ENCODE measurements around the gene PROM2.
A peak's percentile ranks its signal among the peaks of the same experiment; 100 is the strongest.

Gene PROM2

DNA sequence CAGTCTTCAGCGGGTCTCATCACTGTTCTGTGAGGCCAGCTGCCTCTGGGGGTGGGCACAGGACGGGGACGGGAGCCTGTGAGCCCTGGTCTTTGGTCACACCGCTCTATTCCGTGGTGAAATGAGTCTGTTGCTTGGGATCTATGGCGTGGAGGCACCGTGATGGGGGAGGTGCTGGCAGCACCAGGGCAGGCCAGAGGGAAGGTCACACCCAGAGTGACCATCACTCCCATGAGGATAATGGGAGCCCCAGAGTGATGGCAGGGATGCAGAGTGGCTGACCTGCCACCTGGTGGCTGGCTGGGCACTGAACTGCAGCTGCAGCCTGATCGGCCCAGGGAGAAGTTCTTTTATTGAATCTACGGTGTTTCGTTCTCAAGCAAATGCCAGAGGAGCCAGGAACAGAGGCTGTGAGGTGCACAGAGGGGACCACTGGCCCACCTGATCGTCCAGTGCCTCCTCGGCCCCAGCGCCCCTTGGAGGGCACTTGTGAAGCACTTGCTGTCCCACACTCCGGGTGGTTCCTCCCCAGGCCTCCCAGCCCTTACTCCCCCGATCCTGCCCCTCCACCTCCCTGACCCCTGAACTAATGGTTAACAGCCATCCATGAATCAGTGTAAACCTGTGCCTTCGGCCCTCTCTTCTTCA lies 40.8 kb downstream of the PROM2 start:
- Histone ChIP-seq H3K4me1 (ENCODE audit: control insufficient read depth in 1 of 2, insufficient read depth in 2 of 2, low read length in 2 of 2) (peaks cover 6 to 14% of the 10 kb centered on the region in 2 experiments), H3K9me3 (ENCODE audit: insufficient read depth, low read depth, low read length) (no peaks in the 10 kb centered on the region), H2AK5ac (ENCODE audit: low read length) (no peak overlapping the region), H3K79me2 (ENCODE audit: control insufficient read depth, insufficient read depth, low read length, poor library complexity) (no peaks in the 10 kb centered on the region), H4K91ac (ENCODE audit: low read depth, low read length) (no peak overlapping the region), H3K14ac (ENCODE audit: low read length) (no peak overlapping the region), H4K8ac (ENCODE audit: low read depth, low read length) (no peak overlapping the region), H3K27ac (ENCODE audit: low read depth, low read length) (no peak overlapping the region), H3K18ac (ENCODE audit: low read length) (no peak overlapping the region), H3K4ac (ENCODE audit: low read depth, low read length) (no peak overlapping the region), H2BK5ac (ENCODE audit: low read depth, low read length, poor library complexity) (no peak overlapping the region), H4K12ac (ENCODE audit: low read depth, low read length) (no peak overlapping the region), H3K79me1 (ENCODE audit: low read length) (no peaks in the 10 kb centered on the region), H2AFZ (ENCODE audit: insufficient read depth, low read length, poor library complexity) (no peak overlapping the region), H3K4me2 (ENCODE audit: low read length) (no peak overlapping the region), H3K36me3 (ENCODE audit: control insufficient read depth in 1 of 2, insufficient read depth in 2 of 2, low read length in 2 of 2) (no peaks in the 10 kb centered on the region), H3K23ac (ENCODE audit: low read length) (no peak overlapping the region), H3K27me3 (ENCODE audit: insufficient read depth, low read length) (no peaks in the 10 kb centered on the region), H2BK120ac (ENCODE audit: insufficient read depth, low read length, poor library complexity) (no peak overlapping the region), H2BK12ac (ENCODE audit: low read length) (no peak overlapping the region), H3K4me3 (ENCODE audit: low read depth, low read length) (no peak overlapping the region), H3K9ac (ENCODE audit: low read length) (no peak overlapping the region)
- WGBS (ENCODE audit: extremely low coverage, insufficient coverage, insufficient read length) = no CpG with 5 or more reads among the region's 16 CpGs
- DNase-seq = peak; percentile 35 to 59

DNA sequence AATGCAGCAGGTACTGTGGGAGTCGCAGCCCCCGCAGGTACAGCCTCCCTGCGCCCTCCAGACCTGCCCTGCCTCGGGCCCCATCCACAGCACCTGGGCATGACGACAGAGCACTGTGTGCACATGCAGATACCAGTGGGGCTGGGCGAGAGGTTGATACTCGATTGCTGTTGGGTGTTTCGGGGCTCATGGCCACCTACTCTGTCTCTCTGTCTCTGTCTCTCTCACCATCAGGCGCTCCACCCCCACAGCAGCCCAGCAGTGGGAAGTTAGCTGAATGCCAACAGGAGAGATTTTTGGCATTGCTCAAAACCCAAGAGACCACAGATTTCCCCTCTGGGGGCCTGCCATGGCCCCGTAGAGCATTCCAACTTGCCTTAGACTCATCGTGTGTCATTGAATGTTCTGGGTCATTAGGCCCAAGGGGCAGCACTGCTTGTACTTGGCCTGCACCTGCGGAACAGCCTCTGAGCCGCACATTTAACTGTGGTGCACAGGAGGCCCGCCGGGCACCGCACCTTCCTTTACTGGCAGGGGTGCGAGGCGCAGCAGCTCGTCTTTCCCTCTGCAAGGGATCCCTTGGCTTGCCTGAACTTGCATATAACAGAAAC lies 41.7 kb downstream of the PROM2 start:
- H3K4me2 ChIP-seq (ENCODE audit: low read length) = no peak overlapping the region
- H3K4me3 ChIP-seq (ENCODE audit: low read depth, low read length) = no peak overlapping the region
- H2BK5ac ChIP-seq (ENCODE audit: low read depth, low read length, poor library complexity) = no peak overlapping the region
- no peak overlapping the region for H3K9ac ChIP-seq (ENCODE audit: low read length)
- no peak overlapping the region for H3K18ac ChIP-seq (ENCODE audit: low read length)
- no peaks in the 10 kb centered on the region for H3K27me3 ChIP-seq (ENCODE audit: insufficient read depth, low read length)
- H3K36me3 ChIP-seq (ENCODE audit: control insufficient read depth in 1 of 2, insufficient read depth in 2 of 2, low read length in 2 of 2) = no peaks in the 10 kb centered on the region
- H4K91ac ChIP-seq (ENCODE audit: low read depth, low read length) = no peak overlapping the region
- H2AFZ ChIP-seq (ENCODE audit: insufficient read depth, low read length, poor library complexity) = no peak overlapping the region
- H3K79me2 ChIP-seq (ENCODE audit: control insufficient read depth, insufficient read depth, low read length, poor library complexity) = no peaks in the 10 kb centered on the region
- H4K8ac ChIP-seq (ENCODE audit: low read depth, low read length) = no peak overlapping the region
- H3K9me3 ChIP-seq (ENCODE audit: insufficient read depth, low read depth, low read length) = no peaks in the 10 kb centered on the region
- no peak overlapping the region for H4K12ac ChIP-seq (ENCODE audit: low read depth, low read length)
- H3K79me1 ChIP-seq (ENCODE audit: low read length) = no peaks in the 10 kb centered on the region
- no peak for DNase-seq
- no peak overlapping the region for H2BK12ac ChIP-seq (ENCODE audit: low read length)
- no peak overlapping the region for H3K23ac ChIP-seq (ENCODE audit: low read length)
- WGBS (ENCODE audit: extremely low coverage, insufficient coverage, insufficient read length) = no CpG with 5 or more reads among the region's 19 CpGs
- no peak overlapping the region for H3K27ac ChIP-seq (ENCODE audit: low read depth, low read length)
- no peak overlapping the region for H3K14ac ChIP-seq (ENCODE audit: low read length)
- peaks cover 6 to 14% of the 10 kb centered on the region in 2 experiments for H3K4me1 ChIP-seq (ENCODE audit: control insufficient read depth in 1 of 2, insufficient read depth in 2 of 2, low read length in 2 of 2)
- no peak overlapping the region for H2AK5ac ChIP-seq (ENCODE audit: low read length)
- no peak overlapping the region for H2BK120ac ChIP-seq (ENCODE audit: insufficient read depth, low read length, poor library complexity)
- no peak overlapping the region for H3K4ac ChIP-seq (ENCODE audit: low read depth, low read length)

DNA sequence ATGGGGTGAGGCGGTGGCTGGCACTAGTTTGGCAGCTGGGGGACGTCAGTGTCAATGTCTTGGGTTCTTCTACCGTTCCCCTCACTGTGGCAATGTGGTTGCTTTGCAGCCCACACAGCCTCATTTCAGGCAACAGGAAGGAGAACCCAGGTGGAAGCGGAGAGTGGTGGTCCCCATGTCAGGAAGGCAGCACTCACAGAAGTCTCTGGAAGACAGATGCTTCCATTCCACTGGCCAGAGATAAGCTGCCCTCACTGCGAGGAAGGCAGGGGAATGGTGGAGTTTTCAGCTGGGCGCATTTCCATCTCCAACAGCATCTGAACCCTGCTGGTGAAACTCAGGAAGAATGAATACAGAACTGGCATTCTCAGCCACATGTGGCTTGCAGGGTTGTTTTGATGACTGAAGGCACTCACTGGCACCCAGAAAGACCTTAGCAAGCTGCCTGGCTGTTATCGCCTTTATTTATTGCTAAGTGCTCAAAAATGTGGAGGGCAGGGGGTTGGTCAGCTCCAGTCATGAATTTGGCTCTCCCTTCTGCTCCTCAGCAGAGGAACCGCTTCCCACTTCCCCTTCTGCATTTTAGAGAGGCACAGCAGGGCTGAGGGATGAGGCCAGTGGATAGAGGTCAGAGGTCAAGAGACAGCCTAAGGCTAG lies 42.3 kb downstream of the PROM2 start:
- no CpG with 5 or more reads among the region's 8 CpGs for WGBS (ENCODE audit: extremely low coverage, insufficient coverage, insufficient read length)
- Histone ChIP-seq H3K18ac (ENCODE audit: low read length) (no peak overlapping the region), H4K8ac (ENCODE audit: low read depth, low read length) (no peak overlapping the region), H3K27ac (ENCODE audit: low read depth, low read length) (no peak overlapping the region), H3K79me1 (ENCODE audit: low read length) (no peaks in the 10 kb centered on the region), H2BK120ac (ENCODE audit: insufficient read depth, low read length, poor library complexity) (no peak overlapping the region), H3K79me2 (ENCODE audit: control insufficient read depth, insufficient read depth, low read length, poor library complexity) (no peaks in the 10 kb centered on the region), H4K12ac (ENCODE audit: low read depth, low read length) (no peak overlapping the region), H3K9ac (ENCODE audit: low read length) (no peak overlapping the region), H3K4me1 (ENCODE audit: control insufficient read depth in 1 of 2, insufficient read depth in 2 of 2, low read length in 2 of 2) (peaks cover 6 to 14% of the 10 kb centered on the region in 2 experiments), H2AK5ac (ENCODE audit: low read length) (no peak overlapping the region), H2BK5ac (ENCODE audit: low read depth, low read length, poor library complexity) (no peak overlapping the region), H2AFZ (ENCODE audit: insufficient read depth, low read length, poor library complexity) (no peak overlapping the region), H3K4me3 (ENCODE audit: low read depth, low read length) (no peak overlapping the region), H3K4me2 (ENCODE audit: low read length) (no peak overlapping the region), H4K91ac (ENCODE audit: low read depth, low read length) (no peak overlapping the region), H3K23ac (ENCODE audit: low read length) (no peak overlapping the region), H3K27me3 (ENCODE audit: insufficient read depth, low read length) (no peaks in the 10 kb centered on the region), H3K9me3 (ENCODE audit: insufficient read depth, low read depth, low read length) (no peaks in the 10 kb centered on the region), H3K14ac (ENCODE audit: low read length) (no peak overlapping the region), H3K4ac (ENCODE audit: low read depth, low read length) (no peak overlapping the region), H3K36me3 (ENCODE audit: control insufficient read depth in 1 of 2, insufficient read depth in 2 of 2, low read length in 2 of 2) (no peaks in the 10 kb centered on the region), H2BK12ac (ENCODE audit: low read length) (no peak overlapping the region)
- no peak for DNase-seq

DNA sequence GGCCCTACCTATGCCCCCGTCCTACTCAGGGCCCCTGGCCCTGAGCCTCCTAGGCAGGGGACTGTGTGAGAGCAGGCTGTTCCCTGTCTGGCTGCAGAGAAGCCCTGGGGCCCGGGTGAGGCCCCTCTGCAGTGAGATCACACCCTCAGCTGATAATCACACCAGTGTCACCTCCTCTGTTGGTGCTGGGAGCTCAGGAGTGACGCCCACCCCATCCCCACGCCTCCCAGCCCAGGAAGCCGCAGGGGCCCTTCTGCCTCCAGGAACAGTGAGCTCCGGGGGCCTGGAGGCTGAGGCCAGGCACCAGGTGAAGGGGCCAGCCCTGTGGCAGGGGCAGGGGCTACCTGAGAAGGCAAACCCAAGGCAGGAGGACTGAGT lies 42.9 kb downstream of the PROM2 start:
- no peak overlapping the region for H2AFZ ChIP-seq (ENCODE audit: insufficient read depth, low read length, poor library complexity)
- H3K27me3 ChIP-seq (ENCODE audit: insufficient read depth, low read length) = no peaks in the 10 kb centered on the region
- no peaks in the 10 kb centered on the region for H3K36me3 ChIP-seq (ENCODE audit: control insufficient read depth in 1 of 2, insufficient read depth in 2 of 2, low read length in 2 of 2)
- H3K4me2 ChIP-seq (ENCODE audit: low read length) = no peak overlapping the region
- no peak overlapping the region for H4K8ac ChIP-seq (ENCODE audit: low read depth, low read length)
- no peak overlapping the region for H2BK5ac ChIP-seq (ENCODE audit: low read depth, low read length, poor library complexity)
- H3K23ac ChIP-seq (ENCODE audit: low read length) = no peak overlapping the region
- WGBS (ENCODE audit: extremely low coverage, insufficient coverage, insufficient read length) = no CpG with 5 or more reads among the region's 6 CpGs
- no peak overlapping the region for H4K12ac ChIP-seq (ENCODE audit: low read depth, low read length)
- no peak overlapping the region for H2AK5ac ChIP-seq (ENCODE audit: low read length)
- no peak overlapping the region for H2BK120ac ChIP-seq (ENCODE audit: insufficient read depth, low read length, poor library complexity)
- no peak overlapping the region for H3K9ac ChIP-seq (ENCODE audit: low read length)
- H3K79me2 ChIP-seq (ENCODE audit: control insufficient read depth, insufficient read depth, low read length, poor library complexity) = no peaks in the 10 kb centered on the region
- no peak overlapping the region for H4K91ac ChIP-seq (ENCODE audit: low read depth, low read length)
- H3K27ac ChIP-seq (ENCODE audit: low read depth, low read length) = no peak overlapping the region
- peaks cover 6 to 14% of the 10 kb centered on the region in 2 experiments for H3K4me1 ChIP-seq (ENCODE audit: control insufficient read depth in 1 of 2, insufficient read depth in 2 of 2, low read length in 2 of 2)
- no peak overlapping the region for H3K18ac ChIP-seq (ENCODE audit: low read length)
- no peak overlapping the region for H3K4me3 ChIP-seq (ENCODE audit: low read depth, low read length)
- H3K14ac ChIP-seq (ENCODE audit: low read length) = no peak overlapping the region
- no peaks in the 10 kb centered on the region for H3K79me1 ChIP-seq (ENCODE audit: low read length)
- no peak for DNase-seq
- no peaks in the 10 kb centered on the region for H3K9me3 ChIP-seq (ENCODE audit: insufficient read depth, low read depth, low read length)
- H3K4ac ChIP-seq (ENCODE audit: low read depth, low read length) = no peak overlapping the region
- H2BK12ac ChIP-seq (ENCODE audit: low read length) = no peak overlapping the region

Data from trophoblast cell (in vitro differentiated cells and primary cell).